WTC11 (cell line): ENCODE results near the gene HTRA1. TPM values are rescaled to one million over a fixed set of nuclear protein-coding genes. Genes with fewer than 3 reads are reported as not detected.

Source experiments
- ATAC-seq: fragments of 200-7000 bp; cut with Tn5 transposase; 2 replicates; pipeline ENCODE4 v1.10.0; 2021; ENCODE audit warnings: mild to moderate bottlenecking, moderate library complexity
- CTCF ChIA-PET: fragments of 300-600 bp; sonication (Branson Sonifier 250); formaldehyde crosslinking; loops from one replicate; lab custom pipeline; 2021; ENCODE audit warnings: antibody characterized with exemption; lab: Charles Lee
- POLR2A ChIA-PET: fragments of 350-600 bp; sonication (Branson Sonifier 250); formaldehyde crosslinking; loops from one replicate; lab custom pipeline; 2021; ENCODE audit warnings: antibody characterized with exemption; lab: Charles Lee
- DNase-seq: peaks from one replicate; pipeline ENCODE4 v3.0.0; 2021; ENCODE audit warnings: low spot score
- H3K27ac Mint-ChIP-seq: 2 replicates; pipeline ENCODE4 v1.8.0; 2021; ENCODE audit warnings: mixed read lengths
- H3K27me3 Mint-ChIP-seq: 2 replicates; pipeline ENCODE4 v1.8.0; 2021; ENCODE audit warnings: low read depth, mild to moderate bottlenecking, moderate library complexity, mixed read lengths
- H3K36me3 Mint-ChIP-seq: 2 replicates; pipeline ENCODE4 v1.8.0; 2021; ENCODE audit warnings: mixed read lengths
- H3K4me1 Mint-ChIP-seq: 2 replicates; pipeline ENCODE4 v1.8.0; 2022; ENCODE audit warnings: mixed read lengths
- H3K4me3 Mint-ChIP-seq: 2 replicates; pipeline ENCODE4 v1.8.0; 2021; ENCODE audit warnings: mild to moderate bottlenecking, moderate library complexity, mixed read lengths
- H3K9me3 Mint-ChIP-seq: 2 replicates; pipeline ENCODE4 v1.8.0; 2021; ENCODE audit warnings: mixed read lengths
- ARID4B ChIP-seq: sonication (generic); formaldehyde crosslinking; IDR thresholded peaks from 2 replicates; pipeline ENCODE4 v1.8.0; 2023; ENCODE audit warnings: missing genetic modification reagents, mild to moderate bottlenecking, borderline replicate concordance
- ATF6 ChIP-seq: sonication (generic); formaldehyde crosslinking; IDR thresholded peaks from 2 replicates; pipeline ENCODE4 v1.8.1; 2023; ENCODE audit warnings: mild to moderate bottlenecking, missing genetic modification reagents
- CDX4 ChIP-seq: fragments of 250-450 bp; sonication (Bioruptor Pico); IDR thresholded peaks from 2 replicates; pipeline ENCODE4 v1.9.0; 2021; ENCODE audit warnings: moderate library complexity, mild to moderate bottlenecking, inconsistent platforms, borderline replicate concordance
- CREM ChIP-seq: sonication (generic); formaldehyde crosslinking; IDR thresholded peaks from 2 replicates; pipeline ENCODE4 v1.8.1; 2022; ENCODE audit warnings: mild to moderate bottlenecking, missing genetic modification reagents, moderate library complexity
- CTCF ChIP-seq: fragments of 200-600 bp; IDR thresholded peaks from 2 replicates; pipeline ENCODE4 v1.8.0; 2022; ENCODE audit warnings: antibody characterized with exemption
- FOXK1 ChIP-seq: sonication (generic); formaldehyde crosslinking; IDR thresholded peaks from 2 replicates; pipeline ENCODE4 v1.8.0; 2022; ENCODE audit warnings: mild to moderate bottlenecking, moderate library complexity, missing genetic modification reagents
- FOXP1 ChIP-seq: sonication (generic); formaldehyde crosslinking; IDR thresholded peaks from 2 replicates; pipeline ENCODE4 v1.8.0; 2022; ENCODE audit warnings: missing genetic modification reagents, mild to moderate bottlenecking, moderate library complexity, borderline replicate concordance
- IRF2 ChIP-seq: sonication (generic); formaldehyde crosslinking; IDR thresholded peaks from 2 replicates; pipeline ENCODE4 v1.8.0; 2022; ENCODE audit warnings: low read depth, missing genetic modification reagents, borderline replicate concordance
- OVOL2 ChIP-seq: fragments of 250-450 bp; sonication (Bioruptor Pico); IDR thresholded peaks from 2 replicates; pipeline ENCODE4 v1.9.0; 2021; ENCODE audit warnings: mild to moderate bottlenecking, borderline replicate concordance
- PRDM15 ChIP-seq: sonication (generic); formaldehyde crosslinking; IDR thresholded peaks from 2 replicates; pipeline ENCODE4 v1.8.0; 2022; ENCODE audit warnings: missing genetic modification reagents
- PRRX2 ChIP-seq: fragments of 250-450 bp; sonication (Bioruptor Pico); IDR thresholded peaks from 2 replicates; pipeline ENCODE4 v1.8.0; 2021; ENCODE audit warnings: mild to moderate bottlenecking
- SMAD4 ChIP-seq: sonication (generic); formaldehyde crosslinking; IDR thresholded peaks from 2 replicates; pipeline ENCODE4 v1.8.0; 2022; ENCODE audit warnings: mild to moderate bottlenecking, missing genetic modification reagents
- TEAD1 ChIP-seq: sonication (generic); formaldehyde crosslinking; IDR thresholded peaks from 2 replicates; pipeline ENCODE4 v1.8.0; 2022; ENCODE audit warnings: mild to moderate bottlenecking, missing genetic modification reagents
- ZBTB21 ChIP-seq: sonication (generic); formaldehyde crosslinking; IDR thresholded peaks from 2 replicates; pipeline ENCODE4 v1.8.1; 2023; ENCODE audit warnings: mild to moderate bottlenecking, missing genetic modification reagents, borderline replicate concordance
- ZBTB43 ChIP-seq: sonication (generic); formaldehyde crosslinking; IDR thresholded peaks from 2 replicates; pipeline ENCODE4 v1.8.1; 2023; ENCODE audit warnings: mild to moderate bottlenecking, missing genetic modification reagents
- ZNF396 ChIP-seq: fragments of 250-450 bp; sonication (Bioruptor Pico); IDR thresholded peaks from 2 replicates; pipeline ENCODE4 v1.8.0; 2021; ENCODE audit warnings: mild to moderate bottlenecking, moderate library complexity, borderline replicate concordance
- ZNF671 ChIP-seq: fragments of 250-450 bp; sonication (Bioruptor Pico); IDR thresholded peaks from 2 replicates; pipeline ENCODE4 v1.8.0; 2021; ENCODE audit warnings: mild to moderate bottlenecking
- total RNA-seq: library from RNA; stranded (reverse); gene quantifications from 3 replicates; pipeline ENCODE4 v1.2.3, GENCODE V29; 2021
- TF ChIP-seq, protein P1 (sequence below): fragments of 250-450 bp; sonication (Bioruptor Pico); IDR thresholded peaks from 2 replicates; pipeline ENCODE4 v2.1.2; 2022; ENCODE audit warnings: mild to moderate bottlenecking, moderate library complexity

Gene HTRA1
- total RNA-seq, 1 experiment from 2014 or later, result 18.3 TPM

DNA sequence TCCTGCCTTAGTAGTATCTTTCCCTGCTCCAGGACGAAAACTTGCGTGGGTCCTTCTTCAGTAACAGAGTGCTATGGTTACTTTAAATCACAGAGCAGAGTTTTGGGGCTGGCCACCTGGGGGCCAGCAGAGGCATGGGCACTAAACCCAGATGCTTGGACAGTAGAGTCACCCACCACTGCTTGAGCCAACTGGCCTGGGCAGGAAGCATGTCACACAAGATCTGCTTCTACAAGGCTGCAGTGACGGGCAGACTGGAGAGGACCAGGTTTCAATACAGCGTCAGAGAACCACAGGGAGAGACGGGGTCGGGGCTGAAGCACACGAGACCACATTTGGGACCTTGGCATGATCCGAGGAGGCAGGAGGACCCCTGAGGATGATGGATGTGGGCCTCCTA, 84.9 kb downstream of the HTRA1 start:
- Mint-ChIP-seq H3K4me1 (no peaks in the 10 kb centered on the region), H3K9me3 (no peaks in the 10 kb centered on the region), H3K36me3 (no peaks in the 10 kb centered on the region), H3K27me3 (no peaks in the 10 kb centered on the region), H3K27ac (no peak overlapping the region), H3K4me3 (no peak overlapping the region)
- no peak for TF ChIP-seq PRDM15 (CRISPR knock-in tag)
- no peak for TF ChIP-seq ZNF671 (CRISPR knock-in tag)
- TF ChIP-seq ZBTB43, result no peak
- TF ChIP-seq FOXP1, result no peak
- TF ChIP-seq ATF6 (CRISPR knock-in tag), result no peak
- TF ChIP-seq PRRX2 (CRISPR knock-in tag), result no peak
- no peak for TF ChIP-seq OVOL2
- no peak for TF ChIP-seq ZNF396 (CRISPR knock-in tag)
- no peak for TF ChIP-seq ARID4B (CRISPR knock-in tag)
- no peak for TF ChIP-seq CTCF
- TF ChIP-seq FOXK1 (CRISPR knock-in tag), result no peak
- TF ChIP-seq, protein P1, sequence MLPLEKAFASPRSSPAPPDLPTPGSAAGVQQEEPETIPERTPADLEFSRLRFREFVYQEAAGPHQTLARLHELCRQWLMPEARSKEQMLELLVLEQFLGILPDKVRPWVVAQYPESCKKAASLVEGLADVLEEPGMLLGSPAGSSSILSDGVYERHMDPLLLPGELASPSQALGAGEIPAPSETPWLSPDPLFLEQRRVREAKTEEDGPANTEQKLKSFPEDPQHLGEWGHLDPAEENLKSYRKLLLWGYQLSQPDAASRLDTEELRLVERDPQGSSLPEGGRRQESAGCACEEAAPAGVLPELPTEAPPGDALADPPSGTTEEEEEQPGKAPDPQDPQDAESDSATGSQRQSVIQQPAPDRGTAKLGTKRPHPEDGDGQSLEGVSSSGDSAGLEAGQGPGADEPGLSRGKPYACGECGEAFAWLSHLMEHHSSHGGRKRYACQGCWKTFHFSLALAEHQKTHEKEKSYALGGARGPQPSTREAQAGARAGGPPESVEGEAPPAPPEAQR (CRISPR knock-in tag), result no peak
- TF ChIP-seq TEAD1 (CRISPR knock-in tag), result no peak
- TF ChIP-seq SMAD4 (CRISPR knock-in tag), result no peak
- no peak for TF ChIP-seq IRF2 (CRISPR knock-in tag)
- no peak for TF ChIP-seq CREM (CRISPR knock-in tag)
- TF ChIP-seq ZBTB21 (CRISPR knock-in tag), result no peak
- no peak for TF ChIP-seq CDX4
- CTCF ChIA-PET, result no interaction called here
- DNase-seq (no peak), ATAC-seq (no peak)
- POLR2A ChIA-PET, result no interaction called here
